IMR-90 (cell line): ENCODE measurements around the gene ME3. TPM values are rescaled to one million over a fixed set of nuclear protein-coding genes. Genes with fewer than 3 reads are reported as not detected.

Experiments used
- ATAC-seq: fragments of 200-7000 bp; cut with Tn5 transposase; 2 replicates; pipeline ENCODE4 v1.9.1; 2020; ENCODE audit warnings: low read depth, mild to moderate bottlenecking, moderate library complexity
- BruUV-seq: library from RNA; stranded (reverse); fragments of 400-500 nt; replicated peaks from 2 replicates; lab custom pipeline; 2021; lab: Mats Ljungman, UMichigan
- CTCF ChIA-PET: fragments of 300-600 bp; formaldehyde crosslinking; extraction: SDS; loops from one replicate; lab custom pipeline; 2021; ENCODE audit warnings: antibody characterized with exemption; lab: Yijun Ruan, JAX
- POLR2A ChIA-PET: fragments of 300-600 bp; sonication (Branson Sonifier 250); formaldehyde crosslinking; loops from one replicate; lab custom pipeline; 2022; ENCODE audit warnings: antibody characterized with exemption; ENCODE audit not compliant: unreplicated experiment; lab: Charles Lee
- DNase-seq: peaks from one replicate; pipeline ENCODE4 v3.0.0; 2013
- H2AFZ ChIP-seq: replicated peaks from 2 replicates; pipeline ENCODE3; 2013; ENCODE audit warnings: low read length, mild to moderate bottlenecking; ENCODE audit not compliant: poor library complexity
- H2AK5ac ChIP-seq: 2 replicates; pipeline ENCODE4 v1.6.1; 2013; ENCODE audit warnings: low read depth, low read length, inconsistent platforms
- H2AK9ac ChIP-seq: replicated peaks from 2 replicates; pipeline ENCODE3; 2013; ENCODE audit warnings: mild to moderate bottlenecking, low read depth, low read length, moderate library complexity; ENCODE audit not compliant: poor library complexity
- H2BK120ac ChIP-seq: 2 replicates; pipeline ENCODE4 v1.6.1; 2013; ENCODE audit warnings: low read depth, low read length, inconsistent platforms
- H2BK15ac ChIP-seq: 3 replicates; pipeline ENCODE4 v1.6.1; 2013; ENCODE audit warnings: low read depth, low read length, inconsistent platforms
- H2BK20ac ChIP-seq: 2 replicates; pipeline ENCODE4 v1.6.1; 2013; ENCODE audit warnings: low read depth, mild to moderate bottlenecking, inconsistent platforms, low read length, moderate library complexity
- H2BK5ac ChIP-seq: 2 replicates; pipeline ENCODE4 v1.6.1; 2013; ENCODE audit warnings: mild to moderate bottlenecking, low read depth, low read length, inconsistent platforms; ENCODE audit not compliant: poor library complexity, severe bottlenecking
- H3K14ac ChIP-seq: replicated peaks from 2 replicates; pipeline ENCODE4 v1.6.1; 2013; ENCODE audit warnings: low read depth, low read length, inconsistent platforms
- H3K18ac ChIP-seq: 2 replicates; pipeline ENCODE4 v1.6.1; 2013; ENCODE audit warnings: low read depth, low read length, control low read depth
- H3K23ac ChIP-seq: 2 replicates; pipeline ENCODE4 v1.6.1; 2013; ENCODE audit warnings: low read depth, low read length, inconsistent platforms
- H3K27ac ChIP-seq: 2 replicates; pipeline ENCODE4 v1.5.1; 2013; ENCODE audit warnings: mild to moderate bottlenecking, control low read depth, low read length; ENCODE audit not compliant: insufficient read depth
- H3K27me3 ChIP-seq: 2 replicates; pipeline ENCODE4 v1.6.1; 2013; ENCODE audit warnings: low read length; ENCODE audit not compliant: control insufficient read depth, insufficient read depth
- H3K36me3 ChIP-seq: 2 replicates; pipeline ENCODE4 v1.6.1; 2013; ENCODE audit warnings: low read length, mixed read lengths; ENCODE audit not compliant: control insufficient read depth, insufficient read depth
- H3K4ac ChIP-seq: 2 replicates; pipeline ENCODE4 v1.6.1; 2013; ENCODE audit warnings: low read depth, low read length, inconsistent platforms
- H3K4me1 ChIP-seq: 2 replicates; pipeline ENCODE4 v1.6.1; 2013; ENCODE audit warnings: low read length, mixed read lengths; ENCODE audit not compliant: control insufficient read depth, insufficient read depth
- H3K4me2 ChIP-seq: 2 replicates; pipeline ENCODE4 v1.6.1; 2013; ENCODE audit warnings: low read depth, mild to moderate bottlenecking, control low read depth, low read length, moderate library complexity
- H3K4me3 ChIP-seq: 2 replicates; pipeline ENCODE4 v1.5.1; 2013; ENCODE audit warnings: low read depth, mild to moderate bottlenecking, control low read depth, low read length, moderate library complexity; ENCODE audit not compliant: insufficient read depth
- H3K56ac ChIP-seq: 2 replicates; pipeline ENCODE4 v1.6.1; 2013; ENCODE audit warnings: low read length, inconsistent platforms; ENCODE audit not compliant: insufficient read depth; ENCODE audit errors: extremely low read depth
- H3K79me1 ChIP-seq, 2 experiments: 2 replicates each; pipeline ENCODE4 v1.6.1; 2013; ENCODE audit warnings: low read length in 2 of 2, inconsistent platforms in 1 of 2, low read depth in 1 of 2
- H3K9ac ChIP-seq: 2 replicates; pipeline ENCODE4 v1.6.1; 2013; ENCODE audit warnings: low read depth, low read length, control low read depth
- H3K9me1 ChIP-seq: 2 replicates; pipeline ENCODE4 v1.6.1; 2013; ENCODE audit warnings: low read length, inconsistent platforms; ENCODE audit not compliant: insufficient read depth
- H3K9me3 ChIP-seq: 2 replicates; pipeline ENCODE4 v1.6.1; 2013; ENCODE audit warnings: low read length; ENCODE audit not compliant: control insufficient read depth, insufficient read depth
- H4K20me1 ChIP-seq: 2 replicates; pipeline ENCODE4 v1.6.1; 2013; ENCODE audit warnings: low read length, inconsistent platforms; ENCODE audit not compliant: insufficient read depth
- H4K5ac ChIP-seq: 2 replicates; pipeline ENCODE4 v1.6.1; 2013; ENCODE audit warnings: mild to moderate bottlenecking, low read depth, low read length, control low read depth
- H4K8ac ChIP-seq, 2 experiments: 2 replicates each; pipeline ENCODE4 v1.6.1; 2013; ENCODE audit warnings: low read depth in 2 of 2, low read length in 2 of 2, control low read depth in 1 of 2, inconsistent platforms in 1 of 2
- H4K91ac ChIP-seq: 2 replicates; pipeline ENCODE4 v1.6.1; 2013; ENCODE audit warnings: low read depth, low read length, inconsistent platforms; ENCODE audit not compliant: insufficient read depth
- CHD1 ChIP-seq: IDR thresholded peaks from 2 replicates; pipeline ENCODE4 v1.6.1; 2012; ENCODE audit warnings: low read depth, low read length, improper control_type of control experiment
- FOS ChIP-seq: fragments of 150-350 bp; IDR thresholded peaks from 2 replicates; pipeline ENCODE4 v1.6.1; 2016; ENCODE audit warnings: low read depth, low read length
- MAZ ChIP-seq: IDR thresholded peaks from 2 replicates; pipeline ENCODE4 v1.6.1; 2012; ENCODE audit warnings: low read depth, mild to moderate bottlenecking, low read length, improper control_type of control experiment, moderate library complexity, borderline replicate concordance
- MXI1 ChIP-seq: IDR thresholded peaks from 2 replicates; pipeline ENCODE4 v1.6.1; 2012; ENCODE audit warnings: low read depth, mild to moderate bottlenecking, low read length, moderate library complexity, borderline replicate concordance
- POLR2A ChIP-seq: IDR thresholded peaks from 2 replicates; pipeline ENCODE4 v1.6.1; 2012; ENCODE audit warnings: mild to moderate bottlenecking, low read depth, low read length
- RAD21 ChIP-seq: IDR thresholded peaks from 2 replicates; pipeline ENCODE4 v1.6.1; 2012; ENCODE audit warnings: low read length, improper control_type of control experiment
- RCOR1 ChIP-seq: IDR thresholded peaks from 2 replicates; pipeline ENCODE4 v1.6.1; 2012; ENCODE audit warnings: mild to moderate bottlenecking, low read length, improper control_type of control experiment; ENCODE audit not compliant: insufficient replicate concordance
- dilution Hi-C: fragments of 300-500 bp; cut with HindIII; formaldehyde crosslinking; loops from one replicate; pipeline ENCODE4 v1.14.3; 2018; ENCODE audit warnings: low sequenced_read_pairs; ENCODE audit not compliant: unreplicated experiment
- in situ Hi-C: fragments of 300-500 bp; cut with MboI; formaldehyde crosslinking; loops from 3 replicates; pipeline ENCODE4 v1.14.3; 2019; ENCODE audit warnings: low sequenced_read_pairs, inconsistent platforms, mixed read lengths
- intact Hi-C: fragments of 100-400 bp; cut with micrococcal nuclease; formaldehyde crosslinking; loops from 2 replicates; pipeline ENCODE4 v1.10.0; 2022
- polyA plus RNA-seq, 3 experiments: library from polyadenylated mRNA; depleted of rRNA; stranded (reverse); fragments of >200 nt; gene quantifications; 2 replicates each; pipeline ENCODE4 v1.2.3, GENCODE V29; 2012; ENCODE audit warnings: low replicate concordance in 1 of 3
- total RNA-seq: library from RNA; depleted of rRNA; stranded (reverse); fragments of >200 nt; gene quantifications from 2 replicates; pipeline ENCODE4 v1.2.3, GENCODE V29; 2012
- TF ChIP-seq, protein P1 (sequence below): fragments of 150-350 bp; IDR thresholded peaks from 2 replicates; pipeline ENCODE4 v1.6.1; 2017; ENCODE audit warnings: mild to moderate bottlenecking, antibody characterized with exemption, low read length, low read depth
- TF ChIP-seq, protein P2 (sequence below): conservative IDR thresholded peaks from 2 replicates; pipeline ENCODE4 v1.5.1; 2012; ENCODE audit warnings: mild to moderate bottlenecking, low read depth, low read length, improper control_type of control experiment

ME3 gene
- total and polyA plus RNA-seq, 2 of the 4 experiments (the other 2 are of a cell fraction): 7.8 to 9.0 TPM

DNA sequence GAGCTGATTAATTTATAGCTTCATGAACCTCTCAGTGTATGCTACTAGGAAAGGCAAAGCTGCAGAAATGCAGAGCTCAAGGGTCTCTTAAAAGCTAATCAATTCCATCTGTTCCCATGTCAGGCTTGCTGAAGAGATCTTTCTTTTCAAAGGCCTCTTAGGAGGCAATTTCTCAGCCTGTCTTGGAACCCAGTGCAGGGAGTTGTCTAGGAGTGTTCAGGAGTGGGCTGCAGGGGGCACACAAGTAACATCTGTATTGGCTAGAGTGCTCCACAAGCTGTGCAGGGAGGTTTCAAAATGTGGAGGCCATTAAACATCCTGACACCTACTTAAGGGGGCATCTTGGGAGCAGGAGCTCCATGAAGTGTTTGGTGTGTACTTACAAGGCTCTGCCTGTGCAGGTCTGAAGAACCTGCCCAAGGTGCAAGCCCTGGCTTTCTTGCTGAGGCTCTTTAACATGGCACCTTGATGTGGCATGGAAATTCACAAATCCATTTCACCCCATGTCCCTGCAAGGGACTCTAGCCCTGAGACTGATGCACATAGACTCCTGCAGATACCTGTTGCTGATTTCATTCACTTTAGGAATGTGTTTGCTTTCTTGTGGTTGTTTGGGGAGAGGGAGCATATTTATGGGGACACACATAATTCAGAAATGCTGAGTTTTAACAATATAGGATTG, 134.7 kb downstream of the ME3 start:
- H3K9me1 ChIP-seq: no peaks in the 10 kb centered on the region
- no TSS peak for BruUV-seq
- no peak overlapping the region for H4K5ac ChIP-seq
- H3K9ac ChIP-seq: no peak overlapping the region
- H3K79me1 ChIP-seq: no peaks in the 10 kb centered on the region
- no peak overlapping the region for H3K56ac ChIP-seq
- no peaks in the 10 kb centered on the region for H3K27me3 ChIP-seq
- H3K4me1 ChIP-seq: no peaks in the 10 kb centered on the region
- no peak overlapping the region for H4K8ac ChIP-seq
- no peak overlapping the region for H2AK9ac ChIP-seq
- H3K14ac ChIP-seq: no peak overlapping the region
- no peak overlapping the region for H3K27ac ChIP-seq
- no peak overlapping the region for H4K91ac ChIP-seq
- H2BK20ac ChIP-seq: no peak overlapping the region
- DNase-seq (no peak), ATAC-seq (no peak)
- H3K4me2 ChIP-seq: no peak overlapping the region
- no peak overlapping the region for H2BK5ac ChIP-seq
- intact Hi-C loops (no loop called here), dilution Hi-C loops (no loop called here), in situ Hi-C loops (no loop called here)
- H3K36me3 ChIP-seq: no peaks in the 10 kb centered on the region
- H3K9me3 ChIP-seq: no peaks in the 10 kb centered on the region
- no peak overlapping the region for H2AK5ac ChIP-seq
- ChIA-PET POLR2A (no interaction called here), CTCF (interaction anchor here (0.6 to 1.2 kb wide), 3 partner anchors 11 to 71 kb away, joined by 3 read pairs; no protein-coding TSS in a partner anchor)
- no peak overlapping the region for H3K23ac ChIP-seq
- no peaks in the 10 kb centered on the region for H4K20me1 ChIP-seq
- H3K4ac ChIP-seq: no peak overlapping the region
- H2AFZ ChIP-seq: no peak overlapping the region
- H2BK120ac ChIP-seq: no peak overlapping the region
- peak; percentile 31; the same call in 1 of the 2 replicates for TF ChIP-seq RAD21
- TF ChIP-seq MXI1: no peak
- TF ChIP-seq, protein P1, sequence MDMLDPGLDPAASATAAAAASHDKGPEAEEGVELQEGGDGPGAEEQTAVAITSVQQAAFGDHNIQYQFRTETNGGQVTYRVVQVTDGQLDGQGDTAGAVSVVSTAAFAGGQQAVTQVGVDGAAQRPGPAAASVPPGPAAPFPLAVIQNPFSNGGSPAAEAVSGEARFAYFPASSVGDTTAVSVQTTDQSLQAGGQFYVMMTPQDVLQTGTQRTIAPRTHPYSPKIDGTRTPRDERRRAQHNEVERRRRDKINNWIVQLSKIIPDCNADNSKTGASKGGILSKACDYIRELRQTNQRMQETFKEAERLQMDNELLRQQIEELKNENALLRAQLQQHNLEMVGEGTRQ: no peak
- no peak for TF ChIP-seq FOS
- no peak for TF ChIP-seq CHD1
- no peak for TF ChIP-seq MAZ
- no peak for TF ChIP-seq RCOR1
- TF ChIP-seq, protein P2, sequence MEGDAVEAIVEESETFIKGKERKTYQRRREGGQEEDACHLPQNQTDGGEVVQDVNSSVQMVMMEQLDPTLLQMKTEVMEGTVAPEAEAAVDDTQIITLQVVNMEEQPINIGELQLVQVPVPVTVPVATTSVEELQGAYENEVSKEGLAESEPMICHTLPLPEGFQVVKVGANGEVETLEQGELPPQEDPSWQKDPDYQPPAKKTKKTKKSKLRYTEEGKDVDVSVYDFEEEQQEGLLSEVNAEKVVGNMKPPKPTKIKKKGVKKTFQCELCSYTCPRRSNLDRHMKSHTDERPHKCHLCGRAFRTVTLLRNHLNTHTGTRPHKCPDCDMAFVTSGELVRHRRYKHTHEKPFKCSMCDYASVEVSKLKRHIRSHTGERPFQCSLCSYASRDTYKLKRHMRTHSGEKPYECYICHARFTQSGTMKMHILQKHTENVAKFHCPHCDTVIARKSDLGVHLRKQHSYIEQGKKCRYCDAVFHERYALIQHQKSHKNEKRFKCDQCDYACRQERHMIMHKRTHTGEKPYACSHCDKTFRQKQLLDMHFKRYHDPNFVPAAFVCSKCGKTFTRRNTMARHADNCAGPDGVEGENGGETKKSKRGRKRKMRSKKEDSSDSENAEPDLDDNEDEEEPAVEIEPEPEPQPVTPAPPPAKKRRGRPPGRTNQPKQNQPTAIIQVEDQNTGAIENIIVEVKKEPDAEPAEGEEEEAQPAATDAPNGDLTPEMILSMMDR: peak; percentile 28
- TF ChIP-seq POLR2A: no peak
- no peak overlapping the region for H2BK15ac ChIP-seq
- no peak overlapping the region for H3K18ac ChIP-seq
- no peak overlapping the region for H3K4me3 ChIP-seq
